Stimulated activated CD4-positive, alpha-beta T cell treated with anti-CD3 and anti-CD28 coated beads, Interleukin-4, amount 100 ng/mL, for 4 hours (primary cell): ENCODE results near the gene C6.
"Not testable (repeated sequence)": the region's sequence is repeated elsewhere in the genome, so short reads cannot be mapped to it uniquely, and the experiment has no call there.

ENCODE experiments used
- DNase-seq, 2 experiments: peaks; one replicate each; pipeline ENCODE4 v3.0.0-alpha.2; 2020

Gene C6

DNA sequence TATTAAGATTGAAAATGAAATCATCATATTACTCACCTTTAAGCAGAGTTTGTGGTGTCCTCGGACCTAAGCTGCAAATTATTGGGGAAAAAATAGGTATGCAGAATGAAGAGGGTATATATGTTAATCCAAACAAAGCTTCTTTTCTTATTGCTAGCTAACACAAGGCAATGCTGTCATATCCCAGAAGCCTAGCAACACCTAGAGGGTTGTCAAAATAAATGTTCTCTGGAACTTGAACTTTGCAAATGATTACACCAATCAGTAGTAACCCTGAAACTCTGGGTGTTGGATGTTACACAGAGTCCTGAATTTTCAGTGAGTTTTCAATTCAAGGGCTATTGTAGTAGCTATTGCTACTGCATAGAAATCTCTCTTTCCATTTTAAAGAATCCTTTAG is at the start of gene C6:
Gene C6 (minus strand): TSS at position 193 of the 400 bp plus-strand sequence. CDS start 10,302 bp downstream, outside the sequence.
- no peak for DNase-seq

DNA sequence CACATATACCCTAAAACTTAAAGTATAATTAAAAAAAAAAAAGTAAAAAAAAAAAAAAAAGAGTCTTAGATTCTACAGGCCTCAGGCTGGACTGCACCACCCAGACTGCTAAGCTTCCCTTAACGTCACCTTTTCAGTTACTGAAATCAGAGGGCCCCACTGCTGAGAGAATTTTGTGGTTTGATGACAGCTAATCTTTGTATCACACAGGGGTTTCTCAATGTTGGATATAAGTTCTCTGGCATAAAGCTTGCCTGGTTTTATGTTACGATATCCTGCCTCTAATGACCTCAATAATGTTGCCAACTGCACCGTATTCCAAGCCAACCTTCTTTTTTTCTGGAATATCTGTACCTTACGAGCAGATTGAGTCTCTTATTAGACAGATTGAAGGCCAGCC is 43.1 kb upstream of the C6 start:
- DNase-seq: no peak

DNA sequence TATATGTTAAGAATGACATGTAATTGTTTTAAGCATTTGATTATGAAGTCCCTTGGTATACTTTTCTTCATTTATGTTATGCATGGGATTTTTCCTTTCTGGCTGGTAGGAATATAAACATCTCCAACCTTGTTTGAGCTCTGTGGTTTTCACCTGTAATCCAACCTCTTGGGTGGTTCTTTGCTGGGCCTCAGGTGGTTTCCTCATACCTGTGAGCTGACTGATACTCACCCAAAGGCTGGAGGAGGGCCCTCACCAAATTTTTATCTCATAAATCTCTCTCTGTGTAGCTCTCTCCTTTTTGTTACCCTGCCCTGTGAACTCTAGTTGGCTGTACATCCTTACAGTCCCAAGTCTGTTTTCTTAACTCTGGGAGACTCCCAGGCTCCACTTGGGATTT is 39.8 kb upstream of the C6 start:
- no peak for DNase-seq

DNA sequence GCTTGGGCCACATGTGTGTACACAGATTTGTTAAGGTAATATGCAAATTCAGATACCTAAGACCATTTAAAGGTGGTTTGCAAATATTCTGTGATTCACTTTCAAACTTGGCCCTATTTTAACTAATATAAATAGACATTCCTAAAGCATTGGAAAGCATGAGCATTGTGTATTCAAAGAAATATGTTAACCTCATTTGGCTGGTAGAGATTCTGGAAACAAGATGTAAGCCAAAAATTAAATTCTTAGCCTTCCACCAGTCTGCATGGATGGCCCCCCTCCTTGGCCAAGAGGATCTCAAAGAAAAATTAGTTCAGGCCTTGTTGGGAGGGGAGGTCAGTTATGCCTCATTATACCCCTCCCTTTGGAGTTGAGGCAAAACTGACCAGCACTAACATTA is 38.7 kb upstream of the C6 start:
- DNase-seq: no peak

DNA sequence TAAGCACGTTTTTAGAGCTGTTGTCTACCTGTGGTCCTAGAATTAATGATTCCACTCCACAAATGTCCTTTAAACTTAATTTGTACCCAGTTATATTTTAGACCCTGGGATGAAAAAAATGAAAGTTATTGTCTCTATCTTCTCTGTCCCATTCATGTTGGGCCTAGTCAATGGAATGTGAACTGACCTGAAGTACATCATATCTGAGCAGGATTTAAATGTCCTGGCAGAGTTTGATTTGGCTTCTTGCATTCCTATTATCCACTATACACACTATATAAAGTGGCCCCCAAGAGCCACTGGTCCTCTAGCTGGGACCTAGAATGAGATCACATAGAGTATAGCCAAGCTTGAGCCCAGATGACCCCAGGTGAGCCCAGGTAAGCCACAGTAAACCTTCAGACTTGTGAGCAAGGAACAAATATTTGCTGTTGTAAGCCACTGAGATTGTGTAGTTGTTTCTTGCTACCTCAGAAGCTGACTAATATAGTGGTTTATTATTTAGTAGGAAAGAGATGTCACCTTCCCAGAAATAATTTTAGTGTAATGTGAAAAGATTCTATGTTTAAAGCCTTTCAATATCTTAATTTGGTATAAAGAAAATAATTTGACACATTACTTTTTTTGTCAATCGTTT is 37.1 kb upstream of the C6 start:
- DNase-seq: no peak

DNA sequence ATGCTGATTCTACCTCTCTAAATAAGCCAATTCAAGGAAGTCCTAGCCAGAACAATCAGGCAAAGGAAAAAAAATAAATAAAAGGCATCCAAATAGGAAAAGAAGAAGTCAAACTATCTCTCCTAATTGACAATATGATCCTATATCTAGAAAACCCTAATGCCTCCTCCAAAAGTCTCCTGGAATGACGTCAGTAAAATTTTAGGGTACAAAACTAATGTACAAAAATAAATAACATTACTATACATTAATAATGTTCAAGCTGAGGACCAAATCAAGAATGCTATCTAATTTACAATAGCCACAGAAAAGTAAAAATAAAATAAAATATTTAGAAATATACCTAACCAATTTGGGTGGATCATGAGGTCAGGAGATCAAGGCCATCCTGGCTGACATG is 33.8 kb upstream of the C6 start:
- DNase-seq: no peak

DNA sequence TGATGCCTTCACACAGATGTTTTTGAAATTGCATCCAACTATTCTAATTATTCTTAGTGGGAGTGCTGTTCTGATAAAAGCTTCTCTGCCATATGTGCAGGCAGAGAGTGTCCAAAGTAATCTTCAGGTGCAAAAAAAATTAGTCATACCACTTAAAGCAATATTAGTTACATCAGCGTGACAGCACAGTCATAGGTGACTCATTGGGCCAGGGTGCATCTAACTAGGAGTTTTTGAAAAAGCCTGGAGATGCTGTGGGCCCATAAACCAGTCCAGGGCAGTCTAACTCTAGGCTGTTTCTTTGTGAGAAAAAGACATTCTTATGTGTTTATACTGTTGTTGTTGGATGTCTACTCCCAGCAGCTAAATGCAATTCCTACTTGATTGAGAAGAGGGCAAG is 33.0 kb upstream of the C6 start:
- no peak for DNase-seq

DNA sequence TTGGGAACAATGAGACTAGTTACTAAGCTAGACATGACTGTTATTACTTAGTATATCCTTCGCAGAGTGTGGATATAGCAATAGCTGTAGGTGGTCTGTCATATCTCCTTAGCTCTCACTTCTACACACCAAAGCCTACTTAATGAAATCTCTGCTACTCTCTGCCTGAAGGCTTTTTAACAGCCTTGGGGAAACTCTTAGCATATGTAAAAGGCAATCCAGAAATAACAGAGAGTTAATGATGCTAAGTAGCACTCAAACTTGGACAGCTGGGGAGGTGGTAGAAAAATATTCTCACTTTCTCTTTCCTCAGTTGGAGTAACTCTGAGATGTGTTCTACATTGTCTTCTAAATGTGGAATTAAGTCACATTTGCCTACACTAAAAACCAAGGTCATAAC is 30.2 kb upstream of the C6 start:
- DNase-seq: no peak

DNA sequence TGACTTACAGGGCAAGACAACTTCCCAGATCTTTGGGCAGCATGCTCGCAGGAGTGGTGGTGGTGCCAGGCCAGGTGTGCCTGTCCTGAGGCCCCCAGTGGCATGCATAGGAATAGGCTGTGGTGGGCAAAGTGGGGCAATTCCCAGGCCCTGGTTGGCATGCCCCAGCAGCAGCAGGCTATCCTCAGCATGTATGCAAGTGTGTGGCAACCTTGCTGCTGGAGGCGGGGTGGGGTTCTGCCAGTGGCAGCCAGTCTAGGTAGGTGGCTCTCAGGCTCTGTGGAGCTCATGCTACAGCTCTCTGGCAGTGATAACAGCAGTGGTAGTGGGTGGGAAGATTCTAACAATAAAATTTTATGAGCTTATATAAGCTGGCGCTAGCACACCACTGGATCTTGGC is 27.7 kb upstream of the C6 start:
- no peak for DNase-seq

DNA sequence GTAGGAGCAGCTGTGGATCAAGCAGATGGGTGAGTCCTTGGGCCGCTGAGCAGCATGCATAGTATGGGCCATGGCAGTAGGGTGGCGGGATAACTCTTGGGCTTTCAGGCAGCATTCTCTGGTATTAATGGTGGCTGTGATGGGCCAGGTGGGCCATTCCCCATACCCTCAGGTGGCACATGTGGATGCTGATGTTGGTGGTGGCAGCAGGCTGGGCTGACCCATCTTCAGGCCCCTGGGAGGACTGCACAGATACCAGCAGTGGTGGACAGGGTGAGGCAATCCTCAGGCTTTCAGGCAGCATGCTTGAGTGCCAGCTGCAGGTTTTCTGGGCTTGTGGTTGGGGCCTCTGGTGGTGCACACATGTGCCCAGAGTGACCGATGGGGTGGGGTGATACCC is 27.1 kb upstream of the C6 start:
- no peak for DNase-seq

DNA sequence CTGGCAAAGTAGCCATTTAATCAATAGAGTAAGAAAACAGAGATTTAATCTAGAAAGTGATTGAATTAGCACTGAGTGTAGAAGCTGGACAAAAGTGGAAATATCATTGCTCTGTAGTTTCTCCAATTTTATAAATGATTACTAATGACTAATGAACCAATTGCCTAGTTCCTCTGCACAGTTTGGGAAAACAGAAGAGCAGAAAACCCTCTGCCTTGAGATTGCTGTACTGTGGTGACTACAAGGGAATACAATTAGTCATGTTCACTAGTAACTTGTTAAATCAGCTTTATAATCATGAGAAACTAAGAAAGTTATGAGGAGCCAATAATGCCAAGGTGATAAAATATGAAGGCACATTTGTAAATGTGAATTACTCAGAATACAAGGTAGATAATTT is 21.1 kb upstream of the C6 start:
- DNase-seq: no peak

DNA sequence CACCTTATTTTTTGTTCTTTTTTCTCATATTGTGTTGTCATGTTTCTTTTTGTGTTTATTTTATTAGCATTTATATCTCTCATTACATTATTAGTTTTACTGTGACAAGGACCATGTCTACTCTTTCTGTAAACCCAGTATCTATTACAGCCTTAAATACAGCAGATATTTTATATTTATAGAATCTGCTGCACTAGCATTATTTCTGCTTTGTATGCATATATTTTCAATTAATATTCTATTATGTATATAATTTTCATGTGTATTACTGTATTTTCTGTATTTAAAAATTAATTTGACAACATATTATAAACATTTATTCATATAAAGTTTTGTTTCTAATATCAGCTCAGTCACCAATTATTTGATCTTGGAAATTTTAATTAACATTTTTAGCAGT is 19.5 kb upstream of the C6 start:
- DNase-seq: no peak

DNA sequence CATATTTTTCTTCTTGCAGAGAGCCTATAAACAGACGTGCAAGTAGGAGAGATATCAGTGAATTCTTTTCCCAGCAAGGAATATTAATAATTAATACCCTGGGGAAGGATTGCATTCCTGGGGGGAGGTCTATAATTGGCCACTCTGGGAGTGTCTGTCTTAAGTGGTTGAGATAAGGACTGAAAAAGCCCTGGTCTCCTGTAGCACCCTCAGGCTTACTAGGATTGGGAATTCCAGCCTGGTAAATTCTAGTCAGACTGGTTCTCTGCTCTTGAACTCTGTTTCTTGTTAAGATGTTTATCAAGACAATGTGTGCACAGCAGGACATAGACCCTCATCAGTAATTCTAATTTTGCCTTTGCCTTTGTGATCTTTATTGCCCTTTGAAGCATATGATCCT is 16.9 kb upstream of the C6 start:
- DNase-seq: not testable (repeated sequence)

DNA sequence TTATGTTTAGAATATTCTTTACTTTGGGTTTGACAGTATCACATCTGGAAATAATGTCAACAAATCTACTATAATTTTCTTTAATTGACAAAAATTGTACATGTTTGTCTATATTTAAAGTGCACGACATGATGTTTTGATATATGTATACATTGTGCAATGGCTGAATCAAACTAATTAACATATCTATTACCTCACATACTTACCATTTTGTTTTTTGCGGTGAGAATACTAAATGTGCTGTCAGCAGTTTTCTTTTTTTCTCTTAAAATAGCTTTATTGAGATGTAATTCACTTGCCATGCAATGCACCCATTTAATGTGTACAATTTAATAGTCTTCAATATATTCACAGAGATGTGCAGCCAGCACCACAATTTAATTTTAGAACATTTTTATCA is 10.6 kb upstream of the C6 start:
- DNase-seq: no peak

DNA sequence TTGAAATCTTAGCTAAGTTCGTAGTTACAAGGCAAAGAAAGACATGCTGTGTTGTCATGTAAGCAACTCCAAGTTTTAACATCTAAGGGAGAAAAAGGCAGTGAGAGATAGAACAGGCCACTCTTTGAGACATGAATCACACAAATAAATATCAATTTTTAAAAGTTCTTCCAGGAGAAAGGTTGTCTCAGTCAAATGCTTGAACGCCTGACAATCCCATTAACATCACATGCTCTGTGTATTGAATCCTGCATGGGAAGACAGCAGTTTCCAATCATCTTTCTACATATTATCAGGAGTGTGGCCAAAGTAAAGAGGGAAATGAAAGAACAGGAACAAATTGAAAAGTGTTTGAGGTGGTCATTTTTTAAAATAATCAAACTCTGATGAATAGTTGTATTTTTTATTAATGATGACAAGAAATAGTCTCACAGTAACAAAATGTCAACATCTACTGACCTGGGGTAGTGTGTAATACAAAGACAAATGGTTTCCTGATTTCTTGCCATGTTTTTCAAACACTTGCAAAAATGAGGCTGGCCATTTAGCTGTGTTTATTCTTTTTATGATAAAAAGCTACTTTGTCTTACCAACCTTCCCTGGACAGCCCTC is 6.4 kb upstream of the C6 start:
- DNase-seq: no peak

DNA sequence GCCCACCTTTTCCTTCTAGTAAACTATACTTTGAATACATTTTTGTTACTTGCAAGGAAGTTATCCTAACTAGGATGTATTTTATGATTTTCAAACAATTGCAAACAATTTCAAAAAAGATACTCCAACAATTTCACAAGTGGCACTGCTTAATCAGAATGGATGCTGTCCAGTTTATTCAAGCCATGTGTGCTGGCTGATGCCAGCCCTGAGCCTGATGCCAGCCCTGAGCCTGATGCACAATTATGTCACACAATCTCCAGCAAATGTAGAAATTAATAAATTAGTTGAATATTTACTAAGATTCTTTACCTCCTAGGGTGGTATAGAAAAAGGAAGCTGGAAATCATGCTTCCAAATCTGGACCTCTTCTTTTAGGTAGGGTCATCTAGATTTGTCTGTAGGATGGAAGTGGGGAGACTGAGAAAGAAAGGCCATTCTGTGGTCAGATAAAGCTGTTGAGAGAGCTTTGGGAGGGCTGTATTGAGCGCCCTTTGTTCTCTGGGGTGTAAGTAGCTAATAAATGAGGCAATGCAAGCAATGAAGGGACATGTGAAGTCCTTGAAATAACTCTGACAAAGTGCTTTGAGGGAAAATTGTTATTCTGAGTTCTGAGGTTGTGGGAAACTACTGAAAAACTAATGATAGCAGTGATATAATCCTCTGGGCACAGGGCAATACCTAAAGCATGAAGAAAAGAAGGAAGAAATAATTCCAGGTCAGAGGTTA is 5.8 kb upstream of the C6 start:
- DNase-seq: no peak

DNA sequence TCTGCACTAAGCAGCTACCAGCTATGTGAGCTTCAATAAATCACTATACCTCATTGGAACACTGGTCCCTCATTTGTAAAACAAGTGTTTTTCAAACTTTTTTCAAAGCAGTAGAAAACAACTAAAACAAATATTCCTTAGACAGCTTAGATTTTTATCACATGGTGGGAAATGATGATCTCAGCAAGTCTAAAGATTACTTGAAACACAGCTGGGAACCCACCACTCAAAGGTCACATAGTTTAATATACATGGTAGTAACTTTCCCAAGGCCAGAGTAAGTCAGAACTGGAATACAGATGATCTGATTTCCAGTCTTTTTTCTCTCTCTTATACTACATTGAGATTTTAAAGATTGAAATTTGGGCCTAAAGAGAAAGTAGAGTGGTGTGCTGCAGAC is 850 bp upstream of the C6 start:
- no peak for DNase-seq

DNA sequence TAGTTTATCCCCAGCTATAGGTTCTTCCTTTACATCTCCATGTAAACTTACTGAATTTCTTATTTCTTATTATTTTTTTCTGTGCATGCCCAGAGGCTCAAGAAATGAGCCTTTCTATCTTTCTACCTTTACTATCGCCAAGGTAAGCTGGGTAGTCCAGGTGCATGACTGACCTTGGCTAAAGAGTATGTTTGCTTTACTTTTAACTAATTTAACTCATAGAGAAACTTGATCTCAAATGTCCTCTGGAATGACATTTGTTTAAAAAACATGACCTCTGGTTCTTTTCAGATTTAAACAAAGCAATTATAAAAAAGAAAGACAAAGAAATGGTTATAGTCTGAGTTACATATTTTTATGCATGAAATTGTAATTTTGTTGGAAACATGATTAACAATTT is 397 bp downstream of the C6 start:
- no peak for DNase-seq

DNA sequence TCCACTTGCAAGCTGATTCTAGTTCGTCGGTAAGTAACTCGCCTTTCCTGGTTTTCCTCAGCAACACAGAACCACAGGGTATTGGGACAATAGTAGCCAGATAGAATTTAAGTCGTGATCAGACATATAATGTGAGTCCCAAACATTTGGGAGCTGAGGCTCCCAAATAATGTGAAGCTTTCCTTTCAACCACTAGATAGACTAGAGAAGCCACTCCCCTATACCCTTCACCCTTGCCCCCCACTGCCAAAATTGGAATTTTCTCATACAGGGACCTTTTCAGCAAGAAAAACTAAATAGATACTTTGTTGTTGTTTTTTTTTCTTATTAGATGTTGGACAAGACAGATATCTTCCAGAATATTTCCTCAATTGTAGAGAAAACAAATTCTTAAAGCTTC is 1.9 kb downstream of the C6 start:
- DNase-seq: no peak

DNA sequence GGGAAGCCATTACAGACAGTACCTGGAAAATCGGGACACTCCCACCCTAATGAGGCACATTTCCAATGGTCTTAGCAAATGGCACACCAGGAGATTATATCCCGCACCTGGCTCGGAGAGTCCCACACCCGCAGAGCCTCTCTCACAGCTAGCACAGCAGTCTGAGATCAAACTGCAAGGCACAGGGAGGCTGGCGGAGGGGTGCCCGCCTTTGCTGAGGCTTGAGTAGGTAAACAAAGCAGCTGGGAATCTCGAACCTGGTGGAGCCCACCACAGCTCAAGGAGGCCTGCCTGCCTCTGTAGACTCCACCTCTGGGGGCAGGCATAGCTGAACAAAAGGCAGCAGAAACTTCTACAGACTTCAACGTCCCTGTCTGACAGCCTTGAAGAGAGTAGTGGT is 7.9 kb downstream of the C6 start:
- DNase-seq: not testable (repeated sequence)

DNA sequence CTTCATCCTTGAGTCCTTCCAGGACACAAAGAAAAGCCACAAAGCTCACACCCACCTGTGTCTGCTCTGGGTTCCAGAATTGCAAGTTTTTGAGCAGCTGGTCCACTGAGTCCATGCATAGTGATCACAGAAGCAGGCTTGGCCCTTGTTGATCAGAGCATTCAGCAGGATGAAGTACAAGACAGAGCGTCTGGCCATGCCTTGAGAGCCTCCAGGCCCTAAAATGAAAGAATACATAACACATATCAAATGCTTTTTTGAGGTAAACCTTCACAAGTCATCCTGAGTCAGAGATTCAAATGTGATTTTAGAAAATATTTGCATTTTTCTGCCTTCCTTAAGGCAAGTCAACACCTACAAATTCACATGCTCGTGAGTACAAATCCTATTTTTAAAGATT is 10.3 kb downstream of the C6 start:
- no peak for DNase-seq

DNA sequence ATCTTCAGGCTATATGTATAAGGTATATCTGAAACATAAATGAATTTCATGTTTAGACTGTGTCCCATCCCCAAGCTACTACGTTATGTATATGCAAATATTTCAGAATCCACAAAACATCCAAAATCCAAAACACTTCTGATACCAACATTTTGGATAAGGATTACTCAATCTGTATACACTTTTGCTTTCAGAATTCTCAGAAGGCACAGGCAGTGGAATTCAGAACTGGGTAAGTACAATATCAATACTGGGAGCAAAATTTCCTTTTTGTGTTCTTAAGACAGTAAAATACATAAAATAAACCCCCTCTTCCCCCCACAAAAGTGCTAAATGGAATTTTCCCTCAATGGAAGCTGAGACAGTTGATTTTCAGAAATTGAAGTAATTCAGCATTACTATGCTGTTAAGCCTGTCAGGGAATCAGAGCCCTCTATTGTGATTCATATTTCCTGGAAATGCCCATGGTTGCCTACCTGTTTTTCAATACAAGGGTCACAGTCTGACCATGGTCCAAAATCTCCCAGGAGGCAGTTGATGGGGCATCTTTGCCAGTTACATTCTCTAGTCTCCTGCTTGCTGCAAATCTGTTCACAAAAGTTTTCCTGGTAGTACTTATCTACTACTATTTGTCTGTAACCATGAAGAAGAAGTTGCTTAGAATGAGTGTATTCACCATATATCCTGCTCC is 12.1 kb downstream of the C6 start:
- no peak for DNase-seq

DNA sequence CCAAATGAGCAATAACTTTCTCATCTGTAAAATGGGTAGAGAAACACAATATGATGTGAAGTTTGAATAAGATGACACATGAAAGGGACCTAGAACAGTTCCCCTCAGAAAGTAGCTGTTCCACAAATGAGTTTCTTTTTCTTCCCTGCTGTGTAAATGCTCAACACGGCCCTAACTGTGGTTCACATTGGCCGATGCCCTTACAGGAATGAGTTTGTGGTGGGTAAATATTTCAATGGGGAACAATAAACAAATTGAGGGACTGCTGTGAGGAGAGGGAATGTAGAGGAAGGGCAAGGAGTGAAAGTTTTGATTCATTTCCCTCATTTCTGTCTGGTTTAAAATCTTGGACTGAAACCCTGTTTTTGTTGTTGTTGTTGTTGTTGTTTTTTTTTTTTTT is 12.8 kb downstream of the C6 start:
- no peak for DNase-seq

DNA sequence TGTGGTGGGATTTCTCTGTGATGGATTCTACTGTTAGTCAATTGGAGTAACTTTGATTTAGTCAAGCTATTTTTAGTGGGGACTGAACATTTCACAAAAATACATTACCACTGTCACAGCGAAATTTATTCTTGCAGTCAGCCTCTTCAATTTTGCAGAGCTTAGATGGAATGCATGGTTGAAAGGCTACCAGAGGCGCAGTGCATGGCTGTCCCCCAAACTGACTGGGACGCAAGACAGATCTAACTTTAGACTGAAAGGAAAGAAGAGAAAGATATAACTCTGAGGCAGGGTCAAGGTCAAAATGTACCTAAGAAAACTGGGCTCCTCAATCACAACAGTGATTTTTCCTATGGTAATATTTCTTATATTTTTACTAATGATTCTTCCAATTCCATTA is 13.7 kb downstream of the C6 start:
- DNase-seq: no peak
